Cerebellar nuclear complex (tissue), 1 donor: ENCODE data around the gene DNAJB13.

ENCODE experiments used
- DNase-seq, 2 experiments: peaks; one replicate each; lab custom pipeline; 2025; lab: John Stamatoyannopoulos, UW

Gene DNAJB13

GRCh38 chr11:73951797-73952196 is 971 bp downstream of the DNAJB13 start:
- DNase-seq: no peak

- DNase-seq: no peak
Observed at GRCh38 chr11:73956876-73957653, 6.2 kb downstream of the DNAJB13 start.

- no peak for DNase-seq
Observed at GRCh38 chr11:73957654-73958361, 7.0 kb downstream of the DNAJB13 start.

GRCh38 chr11:73958521-73959141 is 7.8 kb downstream of the DNAJB13 start:
- DNase-seq: no peak

- DNase-seq: no peak
Observed at GRCh38 chr11:73961321-73961720, 10.5 kb downstream of the DNAJB13 start.

- no peak for DNase-seq
Observed at GRCh38 chr11:73962101-73962705, 11.4 kb downstream of the DNAJB13 start.

- no peak for DNase-seq
Observed at GRCh38 chr11:73963861-73964260, 13.0 kb downstream of the DNAJB13 start.

- no peak for DNase-seq
Observed at GRCh38 chr11:73965076-73965763, 14.4 kb downstream of the DNAJB13 start.

- DNase-seq: no peak
Observed at GRCh38 chr11:73965764-73966121, 14.9 kb downstream of the DNAJB13 start.

- DNase-seq: no peak
Observed at GRCh38 chr11:73968356-73968966, 17.6 kb downstream of the DNAJB13 start.

- no peak for DNase-seq
Observed at GRCh38 chr11:73969091-73969490, 18.3 kb downstream of the DNAJB13 start.

- no peak for DNase-seq
Observed at GRCh38 chr11:73969991-73970800, 19.4 kb downstream of the DNAJB13 start.

- no peak for DNase-seq
Observed at GRCh38 chr11:73971175-73971719, 20.4 kb downstream of the DNAJB13 start.

GRCh38 chr11:73972187-73972586 is 21.4 kb downstream of the DNAJB13 start:
- DNase-seq: no peak

GRCh38 chr11:73972620-73973449 is 22.0 kb downstream of the DNAJB13 start:
- DNase-seq: no peak

- no peak for DNase-seq
Observed at GRCh38 chr11:73974604-73975478, 24.0 kb downstream of the DNAJB13 start.

GRCh38 chr11:73975479-73975757 is 24.6 kb downstream of the DNAJB13 start:
- DNase-seq: no peak

GRCh38 chr11:73976451-73977151 is 25.8 kb downstream of the DNAJB13 start:
- DNase-seq: no peak
